Fibroblast of skin of right biceps (primary cell): ENCODE results near the gene NDUFA8.

Source experiments
- DNase-seq: peaks from one replicate; pipeline ENCODE4 v3.0.0-alpha.2; 2013

The NDUFA8 gene

GRCh38 chr9:122134822-122135528 is 24.6 kb downstream of the NDUFA8 start:
- DNase-seq, result peak; percentile 31

DNA sequence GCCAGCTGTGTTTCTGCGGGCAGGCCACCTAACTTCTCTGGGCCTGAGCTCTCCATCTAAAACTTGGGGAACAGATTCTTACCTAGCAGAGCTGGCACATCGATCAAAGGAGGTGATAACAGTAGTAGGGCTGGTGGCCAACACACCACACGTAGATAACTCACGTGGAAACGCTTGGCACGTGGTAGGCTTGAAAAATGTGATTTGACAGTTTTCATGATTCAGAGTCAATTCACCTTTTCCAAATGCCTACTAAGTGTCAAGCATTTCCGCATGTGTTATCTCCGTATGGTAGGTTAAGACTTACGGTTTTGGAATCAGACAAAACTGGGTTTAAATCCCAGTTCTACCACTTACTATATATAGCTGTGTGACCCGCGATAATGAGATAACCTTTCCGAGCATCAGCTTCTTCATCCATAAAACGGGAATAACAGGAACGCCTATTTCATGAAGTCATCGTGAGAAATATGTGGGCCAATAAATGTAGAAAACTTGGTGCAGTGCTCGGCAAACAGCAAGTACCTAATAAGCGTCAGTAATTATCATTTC is 25.5 kb downstream of the NDUFA8 start:
- no peak for DNase-seq

DNA sequence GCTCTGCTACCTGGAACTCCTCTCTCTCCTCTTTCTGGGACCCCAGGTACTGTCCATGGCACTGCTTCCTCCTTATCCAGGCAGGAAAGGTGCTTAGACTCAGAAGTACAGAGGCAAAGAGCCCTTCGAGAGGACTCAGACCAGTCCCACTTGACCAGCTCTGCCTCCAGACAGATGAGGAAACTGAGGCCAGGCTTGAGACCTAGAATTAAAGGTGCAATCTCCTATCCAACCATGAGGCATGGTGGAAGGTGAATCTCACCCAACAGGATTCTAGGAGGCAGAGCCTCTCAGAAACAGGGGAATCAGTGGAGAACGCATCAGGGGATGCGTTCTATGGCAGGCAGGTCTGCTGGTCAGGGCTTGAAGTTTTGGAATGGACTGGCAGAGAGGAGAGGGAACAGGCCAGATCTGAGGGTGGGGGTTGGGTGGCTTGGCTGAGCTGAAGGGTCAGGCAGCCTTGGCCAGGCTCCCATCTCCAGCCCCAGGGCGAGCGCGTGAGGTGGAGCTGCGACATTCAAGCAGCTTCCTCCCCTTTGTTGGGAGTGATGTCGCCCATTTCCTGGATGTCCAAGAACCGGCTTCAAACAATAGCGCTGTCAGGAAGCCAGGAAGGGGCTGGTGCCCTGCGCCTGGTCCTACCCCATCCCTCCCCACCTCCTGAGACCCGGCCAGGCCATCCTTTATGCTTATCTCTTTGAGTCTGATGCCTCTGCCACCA is 26.2 kb downstream of the NDUFA8 start:
- DNase-seq, result no peak

DNA sequence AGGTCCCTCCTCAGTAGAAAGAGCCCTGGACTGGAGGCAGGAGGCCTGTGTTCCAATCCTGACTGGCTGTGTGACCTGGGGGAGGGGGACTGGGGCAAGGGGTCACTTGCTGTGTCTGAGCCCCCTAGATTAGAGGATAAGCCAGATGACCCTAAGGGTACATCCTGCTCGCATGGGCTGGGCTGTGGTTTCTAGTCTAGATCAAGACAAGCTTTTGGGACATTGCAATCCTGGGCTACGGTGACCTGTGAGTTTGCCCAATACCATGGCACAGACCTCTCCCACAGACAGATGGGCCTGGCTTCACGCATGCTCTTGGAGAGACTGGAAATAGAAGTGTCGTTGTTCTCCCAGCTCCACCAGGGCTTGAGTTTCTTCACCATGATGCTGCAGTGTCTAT is 27.0 kb downstream of the NDUFA8 start:
- no peak for DNase-seq

GRCh38 chr9:122131401-122132001 is 28.1 kb downstream of the NDUFA8 start:
- DNase-seq, result peak; percentile 8

GRCh38 chr9:122130837-122131236 is 28.7 kb downstream of the NDUFA8 start:
- no peak for DNase-seq

DNA sequence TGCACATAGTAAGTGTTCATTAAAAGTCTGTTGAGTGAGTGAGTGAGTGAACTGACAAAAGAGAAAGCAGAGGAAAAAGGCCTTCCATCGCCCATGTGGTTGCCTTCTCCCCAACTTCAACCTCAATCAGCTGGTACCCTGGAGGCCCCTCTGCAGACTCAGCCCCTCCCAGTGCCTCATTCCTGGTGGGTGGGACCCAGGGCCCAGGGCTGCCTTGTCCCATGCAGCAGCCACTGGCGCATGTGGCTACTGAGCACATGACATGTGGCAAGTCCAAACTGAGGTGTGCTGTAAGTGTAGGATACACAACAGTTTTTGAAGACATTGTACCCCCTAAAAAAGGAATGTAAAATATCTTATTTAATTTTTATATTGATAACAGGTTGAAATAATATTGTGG is 29.6 kb downstream of the NDUFA8 start:
- DNase-seq, result no peak

GRCh38 chr9:122128969-122129343 is 30.6 kb downstream of the NDUFA8 start:
- DNase-seq, result no peak

DNA sequence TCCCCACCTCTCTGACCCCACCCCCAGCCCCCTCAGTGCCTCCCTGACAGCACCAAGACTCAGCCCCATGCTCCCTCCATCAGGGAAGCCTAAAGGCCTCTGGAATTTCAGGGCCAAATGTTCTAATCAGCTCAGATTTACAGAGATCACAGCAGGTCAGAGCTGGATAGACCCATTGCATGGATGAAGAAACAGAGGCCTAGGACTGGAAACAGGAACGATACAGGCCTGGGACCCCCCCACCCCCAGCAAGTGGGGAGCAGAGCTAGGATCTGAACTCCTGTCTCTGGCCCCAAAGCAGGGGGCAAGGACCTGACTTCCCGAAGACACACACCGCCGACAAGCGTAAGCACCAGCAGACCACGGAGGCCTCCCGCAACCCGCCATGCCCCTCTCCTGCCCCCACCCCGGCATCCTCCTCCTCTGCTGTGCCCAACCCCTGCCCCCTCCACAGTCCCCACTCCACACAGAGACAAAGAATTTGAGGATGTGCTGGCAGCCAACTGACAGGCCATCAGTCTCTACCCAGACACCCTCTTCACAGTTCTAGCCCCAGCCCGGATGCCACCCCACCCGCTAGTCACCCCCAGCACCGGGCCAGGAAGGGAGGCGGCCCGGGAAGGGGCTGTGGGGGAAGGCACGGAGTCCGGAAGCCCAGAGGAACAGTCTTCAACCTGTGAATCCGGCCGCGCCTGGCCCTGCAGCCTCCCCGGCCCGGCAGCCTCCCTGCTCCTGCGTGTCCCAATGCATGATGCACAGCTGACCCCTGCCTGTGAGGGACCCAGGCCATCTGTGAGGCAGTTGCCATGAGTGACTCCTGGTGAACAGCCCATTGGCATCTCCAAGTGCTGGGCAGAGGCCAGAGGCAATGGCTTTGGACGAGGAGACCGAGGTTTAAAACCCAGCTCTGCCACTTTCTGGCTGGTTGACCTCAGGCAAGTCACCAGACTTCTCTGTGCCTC is 31.3 kb downstream of the NDUFA8 start:
- no peak for DNase-seq

GRCh38 chr9:122127396-122127798 is 32.2 kb downstream of the NDUFA8 start:
- no peak for DNase-seq

GRCh38 chr9:122126331-122127261 is 33.0 kb downstream of the NDUFA8 start:
- peak; percentile 78 for DNase-seq

- DNase-seq, result peak; percentile 7
Observed at GRCh38 chr9:122125509-122126330, 33.9 kb downstream of the NDUFA8 start.

DNA sequence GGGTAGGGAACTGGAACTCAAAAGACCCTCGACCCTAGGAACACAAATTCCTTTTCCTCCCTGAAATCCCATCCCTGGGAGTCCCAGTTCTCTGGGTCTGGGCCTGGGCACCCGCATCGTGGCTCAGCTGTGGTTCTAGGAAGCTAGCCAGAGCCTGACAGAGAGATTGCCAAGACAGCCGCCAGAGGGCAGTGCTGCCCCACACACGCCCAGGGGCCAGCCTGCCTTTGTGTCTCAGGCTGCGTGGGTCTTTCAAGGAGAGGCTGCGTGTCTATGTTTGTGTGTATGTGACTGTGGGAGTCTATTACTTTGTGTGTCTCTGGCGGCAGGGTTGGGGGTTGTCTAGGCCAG is 34.4 kb downstream of the NDUFA8 start:
- peak; percentile 68 for DNase-seq

DNA sequence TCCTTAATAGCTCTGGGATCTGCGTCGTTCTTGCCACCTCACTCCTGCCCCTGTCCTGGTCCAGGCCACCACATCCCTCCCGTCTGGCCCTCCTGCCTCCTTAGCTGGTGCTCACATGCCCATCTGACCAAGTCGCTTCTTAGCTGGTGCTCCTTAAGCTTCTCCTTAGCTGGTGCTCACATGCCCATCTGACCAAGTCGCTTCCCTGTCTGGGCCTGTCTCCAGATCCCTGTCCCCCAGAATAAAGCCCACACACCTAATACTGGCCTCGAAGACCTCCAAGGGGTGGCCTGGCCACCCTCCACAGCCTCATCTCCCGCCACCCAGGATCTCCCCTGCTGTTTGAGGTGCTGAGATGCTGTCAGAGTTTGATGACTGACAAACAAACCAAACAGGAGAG is 35.1 kb downstream of the NDUFA8 start:
- no peak for DNase-seq

- no peak for DNase-seq
Observed at GRCh38 chr9:122124048-122124447, 35.5 kb downstream of the NDUFA8 start.

GRCh38 chr9:122122903-122123632 is 36.5 kb downstream of the NDUFA8 start:
- DNase-seq, result peak; percentile 57

- DNase-seq, result no peak
Observed at GRCh38 chr9:122122468-122122867, 37.1 kb downstream of the NDUFA8 start.

DNA sequence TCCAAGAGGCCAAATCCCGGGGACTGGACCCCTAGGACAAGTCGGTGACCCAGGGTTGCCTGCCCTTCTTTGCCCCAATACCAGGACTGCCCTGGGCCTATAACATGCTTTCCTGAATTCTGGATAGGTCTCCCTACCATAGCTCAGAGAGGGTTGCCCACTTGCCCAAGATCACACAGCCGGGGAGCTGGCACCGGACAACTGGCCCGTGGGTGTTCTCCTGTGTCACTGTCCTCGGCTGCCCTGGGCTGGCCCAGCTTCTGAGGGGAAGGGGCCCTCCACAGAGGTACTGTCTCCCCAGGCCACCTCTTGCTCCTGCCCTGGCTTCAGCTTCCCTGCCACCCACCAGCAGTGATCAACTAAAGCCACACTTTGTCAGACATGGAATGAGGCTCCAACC is 37.6 kb downstream of the NDUFA8 start:
- DNase-seq, result no peak

GRCh38 chr9:122121391-122121790 is 38.2 kb downstream of the NDUFA8 start:
- DNase-seq, result no peak
